ENCODE measurements around the gene SETD4. TPM values are rescaled to one million over a fixed set of nuclear protein-coding genes. Genes with fewer than 3 reads are reported as not detected.
"Not testable (repeated sequence)": the region's sequence is repeated elsewhere in the genome, so short reads cannot be mapped to it uniquely, and the experiment has no call there.

Gene SETD4
- total RNA-seq, 1 donor from 2014 or later: 13.9 TPM

DNA sequence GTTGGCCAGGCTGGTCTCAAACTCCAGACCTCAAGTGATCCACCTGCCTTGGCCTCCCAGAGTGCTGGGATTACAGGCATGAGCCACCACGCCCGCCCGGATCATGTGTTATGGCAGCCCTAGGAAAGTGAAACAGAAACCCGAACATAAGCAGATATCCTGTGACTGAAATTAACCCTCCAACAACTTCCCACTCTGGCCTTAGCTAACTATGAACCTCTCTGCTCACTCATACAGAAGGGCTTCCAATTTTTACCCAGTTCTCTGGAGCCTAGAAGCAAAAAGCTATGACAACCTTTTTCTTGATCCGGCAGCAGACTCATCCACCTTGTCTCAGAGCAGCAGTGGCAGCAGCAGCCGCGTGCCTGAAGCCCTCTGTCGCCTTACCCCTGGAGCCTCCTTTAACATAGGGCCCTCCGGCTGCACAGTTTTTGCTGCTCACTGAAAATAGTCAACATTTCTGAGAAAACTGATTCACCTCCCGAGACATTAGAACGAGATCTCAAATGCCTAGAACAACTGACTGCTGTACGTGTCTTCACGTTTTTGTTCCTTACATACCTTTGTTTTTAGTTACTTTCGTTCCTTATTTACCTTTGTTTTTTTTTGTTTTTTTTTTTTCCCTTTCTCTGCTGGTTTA, 18.8 kb upstream of the SETD4 start:
- peak; percentile 10 for ATAC-seq

DNA sequence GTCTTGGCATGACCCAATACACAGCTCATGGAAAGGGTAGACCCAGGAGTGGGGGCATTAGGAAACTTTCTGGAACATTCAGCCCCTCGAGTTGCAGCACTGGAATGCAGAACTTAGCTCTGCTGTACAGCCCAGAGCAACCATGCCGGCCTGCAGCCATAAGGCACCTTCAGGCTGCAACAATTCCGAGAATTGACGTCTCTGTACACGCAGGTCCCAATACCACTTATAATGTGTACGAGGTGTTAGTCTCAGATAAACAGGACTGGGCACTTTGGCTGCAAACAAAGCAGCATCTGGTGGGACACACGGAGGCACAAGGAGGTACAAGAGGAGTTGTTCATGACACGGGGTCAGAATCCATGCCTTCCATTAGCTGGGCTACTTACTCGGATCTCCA, 17.4 kb upstream of the SETD4 start:
- no peak for ATAC-seq

DNA sequence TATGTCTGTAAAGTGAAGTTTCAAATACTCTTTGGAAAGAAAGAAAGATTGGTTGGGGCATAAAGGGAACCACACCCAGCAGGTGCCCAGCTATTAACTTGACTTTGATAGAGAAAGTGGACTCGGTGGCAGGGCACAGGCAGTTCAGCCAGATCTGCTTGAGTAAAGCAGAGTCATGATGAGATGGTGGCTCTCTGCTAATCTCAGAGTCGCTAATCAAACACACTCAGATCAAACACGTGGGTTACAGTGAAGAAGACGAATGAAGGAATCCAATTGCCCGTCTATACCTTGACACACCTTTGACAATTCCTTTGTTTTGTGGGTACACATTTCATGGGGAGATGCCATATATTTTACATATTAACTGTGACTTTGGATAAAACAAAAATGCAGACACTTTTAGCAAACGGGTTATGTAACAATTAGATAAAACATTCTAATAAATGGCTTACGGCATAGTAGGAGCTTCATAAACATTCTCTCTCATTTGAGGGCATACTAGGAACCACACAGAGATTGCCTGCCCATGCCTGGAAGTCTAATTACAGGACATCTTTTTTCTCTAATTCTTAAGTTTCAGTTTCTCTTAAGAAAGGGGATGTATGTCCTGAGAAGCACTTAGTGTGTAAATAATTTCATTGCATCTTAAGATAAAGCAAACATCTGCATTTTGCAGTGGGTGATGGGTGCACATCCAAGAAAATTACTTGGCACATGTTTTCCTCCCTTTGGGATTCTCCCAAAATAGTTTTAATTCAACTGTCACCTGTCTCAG, 16.7 kb upstream of the SETD4 start:
- peak; percentile 30 for ATAC-seq

DNA sequence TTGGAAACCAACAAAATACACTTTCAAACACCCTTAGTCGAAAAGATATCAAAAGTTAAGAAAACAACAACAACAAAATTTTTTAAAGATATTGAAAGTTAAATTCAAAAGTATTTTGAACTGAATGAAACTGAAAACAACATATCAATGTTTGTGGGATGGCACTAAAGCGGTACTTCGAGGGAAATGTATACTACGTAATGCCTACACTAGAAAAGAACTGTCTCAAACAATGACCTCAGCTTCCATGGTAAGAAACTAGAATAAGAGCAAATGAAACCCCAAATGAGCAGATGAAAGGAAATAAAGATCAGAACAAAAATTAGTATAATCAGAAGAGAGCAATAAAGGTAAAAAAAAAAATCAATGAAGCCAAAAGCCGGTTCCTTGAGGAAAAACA, 15.6 kb upstream of the SETD4 start:
- no peak for ATAC-seq

DNA sequence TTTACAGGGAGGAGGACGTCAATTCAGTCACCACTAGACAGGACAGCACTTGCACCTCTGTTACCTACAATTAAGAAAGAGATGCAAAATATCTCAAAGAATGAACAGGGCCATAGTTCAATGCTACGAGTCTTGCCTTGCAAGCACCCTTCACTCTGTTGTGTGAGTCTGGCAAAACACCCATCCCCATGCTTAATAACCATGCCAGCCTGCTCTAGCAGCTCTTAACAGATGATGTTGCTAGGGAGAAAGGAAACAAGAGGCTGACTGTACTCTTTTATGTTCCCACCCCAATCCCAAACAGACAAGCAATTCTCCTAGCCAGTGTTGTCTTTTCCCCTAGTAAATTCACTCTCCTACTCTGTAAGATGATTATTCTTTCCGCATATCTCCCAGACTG, 14.8 kb upstream of the SETD4 start:
- ATAC-seq: peak; percentile 46

DNA sequence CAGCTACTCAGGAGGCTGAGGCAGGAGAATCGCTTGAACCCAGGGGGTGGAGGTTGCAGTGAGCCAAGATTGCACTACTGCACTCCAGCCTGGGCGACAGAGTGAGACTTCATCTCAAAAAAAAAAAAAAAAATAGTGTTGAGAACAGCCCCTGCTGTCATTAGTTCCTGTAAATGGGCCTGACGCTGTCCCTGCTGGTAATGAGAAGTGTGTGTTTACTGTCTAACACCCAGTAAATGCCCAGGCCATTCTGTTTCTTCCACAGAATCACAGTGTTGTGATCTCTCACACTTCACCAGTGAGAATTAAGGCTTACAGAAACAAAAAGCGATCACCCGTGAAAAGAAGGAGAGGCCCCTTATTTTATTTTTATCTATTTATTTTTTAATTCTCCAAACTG, 13.6 kb upstream of the SETD4 start:
- not testable (repeated sequence) for ATAC-seq

DNA sequence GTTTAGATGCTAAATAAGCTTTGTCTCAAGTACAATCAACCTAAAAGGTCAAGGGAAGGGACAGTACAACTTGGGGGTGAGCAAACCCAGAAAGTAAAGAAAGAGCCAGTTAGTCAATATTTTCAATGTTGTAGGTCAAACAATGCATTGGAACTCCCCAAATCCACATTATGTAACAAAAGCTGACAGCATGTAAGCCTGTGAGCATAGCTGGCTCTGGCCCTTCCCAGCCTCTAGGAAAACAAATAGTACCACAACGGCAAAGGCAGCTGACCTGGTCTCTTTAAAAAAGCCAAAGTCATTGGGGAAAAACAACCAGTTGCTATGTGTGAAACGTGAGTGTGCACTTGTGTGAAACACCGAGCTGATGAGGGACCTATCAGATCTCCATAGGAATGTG, 12.9 kb upstream of the SETD4 start:
- no peak for ATAC-seq

DNA sequence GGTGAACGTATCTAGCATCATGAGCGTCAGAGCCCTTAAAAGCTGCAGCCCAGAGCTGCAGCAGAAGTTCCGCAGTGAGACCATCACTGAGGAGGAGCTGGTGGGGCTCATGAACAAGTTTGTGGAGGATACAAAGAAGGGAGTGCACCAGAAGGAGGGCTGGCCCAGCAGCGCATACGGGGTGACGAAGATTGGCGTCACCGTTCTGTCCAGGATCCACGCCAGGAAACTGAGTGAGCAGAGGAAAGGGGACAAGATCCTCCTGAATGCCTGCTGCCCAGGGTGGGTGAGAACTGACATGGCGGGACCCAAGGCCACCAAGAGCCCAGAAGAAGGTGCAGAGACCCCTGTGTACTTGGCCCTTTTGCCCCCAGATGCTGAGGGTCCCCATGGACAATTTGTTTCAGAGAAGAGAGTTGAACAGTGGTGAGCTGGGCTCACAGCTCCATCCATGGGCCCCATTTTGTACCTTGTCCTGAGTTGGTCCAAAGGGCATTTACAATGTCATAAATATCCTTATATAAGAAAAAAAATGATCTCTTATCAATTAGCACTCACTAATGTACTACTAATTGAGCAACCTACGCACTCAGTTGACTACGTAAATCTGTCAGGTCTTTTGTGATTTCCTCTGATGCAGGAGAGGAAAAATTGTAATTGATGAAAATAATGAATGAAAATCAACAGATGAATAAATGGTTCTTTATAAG, 12.3 kb upstream of the SETD4 start:
- no peak for ATAC-seq

DNA sequence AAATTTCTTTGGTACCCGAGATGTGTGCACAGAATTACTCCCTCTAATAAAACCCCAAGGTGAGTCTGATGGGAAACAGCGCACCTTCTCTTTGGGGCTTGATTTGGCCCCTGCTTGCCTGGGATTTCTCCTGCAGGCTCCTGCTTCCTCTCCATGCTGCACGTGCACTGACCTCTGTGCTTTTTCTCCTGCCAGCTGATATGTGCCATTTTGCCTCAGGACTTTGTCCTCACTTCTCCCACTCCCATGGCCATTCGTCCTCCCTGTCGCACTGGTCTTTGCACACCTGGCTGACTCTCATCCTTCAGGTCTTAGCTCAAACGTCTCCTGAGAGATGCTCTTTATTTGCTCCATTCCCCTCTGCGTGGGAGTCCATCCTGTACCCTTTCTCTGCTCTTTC, 10.7 kb upstream of the SETD4 start:
- no peak for ATAC-seq

DNA sequence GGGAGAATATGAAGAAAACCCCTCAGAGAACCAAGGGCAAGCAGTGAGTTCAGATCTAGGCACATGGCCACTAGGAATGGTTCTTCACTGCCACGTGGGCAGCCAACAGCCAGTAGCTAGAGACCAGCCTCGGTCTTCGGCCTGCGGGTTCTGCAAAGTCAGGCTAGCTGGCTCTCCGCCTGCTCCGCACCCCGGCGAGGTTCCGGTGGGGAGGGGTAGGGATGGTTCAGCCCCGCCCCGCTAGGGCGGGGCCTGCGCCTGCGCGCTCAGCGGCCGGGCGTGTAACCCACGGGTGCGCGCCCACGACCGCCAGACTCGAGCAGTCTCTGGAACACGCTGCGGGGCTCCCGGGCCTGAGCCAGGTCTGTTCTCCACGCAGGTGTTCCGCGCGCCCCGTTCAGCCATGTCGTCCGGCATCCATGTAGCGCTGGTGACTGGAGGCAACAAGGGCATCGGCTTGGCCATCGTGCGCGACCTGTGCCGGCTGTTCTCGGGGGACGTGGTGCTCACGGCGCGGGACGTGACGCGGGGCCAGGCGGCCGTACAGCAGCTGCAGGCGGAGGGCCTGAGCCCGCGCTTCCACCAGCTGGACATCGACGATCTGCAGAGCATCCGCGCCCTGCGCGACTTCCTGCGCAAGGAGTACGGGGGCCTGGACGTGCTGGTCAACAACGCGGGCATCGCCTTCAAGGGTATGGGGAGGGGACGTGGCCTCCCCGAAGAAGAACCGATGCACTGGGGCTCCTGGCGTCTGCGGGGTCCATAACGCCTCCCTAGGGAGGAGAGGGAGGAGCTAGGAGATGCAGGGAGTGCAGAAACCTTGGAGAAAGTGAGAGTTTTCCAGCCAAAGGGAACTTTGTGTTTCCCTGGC, 9.6 kb upstream of the SETD4 start, which contains the start of gene CBR1:
Gene CBR1 (plus strand): TSS at position 312 of the 871 bp plus-strand sequence. CDS start 92 bp downstream, at position 404.
- peak; percentile 96 for ATAC-seq

DNA sequence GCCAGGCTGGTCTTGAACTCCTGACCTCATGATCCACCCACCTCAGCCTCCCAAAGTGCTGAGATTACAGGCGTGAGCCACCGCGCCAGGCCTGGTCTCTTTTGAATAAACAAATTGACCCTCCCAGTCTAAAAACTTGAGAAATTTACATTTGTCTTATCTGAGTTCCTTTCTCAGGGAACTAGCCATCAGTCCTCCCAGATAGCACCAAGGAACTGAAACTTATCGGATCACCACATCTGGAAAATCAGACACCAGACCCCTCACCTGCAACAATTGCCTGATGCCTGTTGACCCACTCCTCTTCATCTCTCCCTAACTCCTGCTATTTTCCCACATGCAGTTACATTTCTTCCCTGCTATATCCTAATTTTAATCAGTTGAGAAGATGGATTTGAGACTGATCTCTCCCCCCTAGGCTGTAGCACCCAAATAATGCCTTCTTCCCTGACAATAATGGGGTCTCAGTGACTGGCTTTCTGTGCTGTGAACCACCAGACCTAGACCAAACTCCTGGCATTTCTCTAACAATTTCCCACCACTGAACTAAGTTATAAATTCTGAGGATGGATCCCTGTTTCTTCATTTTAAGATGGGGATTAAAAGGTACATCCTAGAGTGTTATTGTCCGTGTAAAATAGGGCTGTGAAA, 8.5 kb upstream of the SETD4 start:
- no peak for ATAC-seq

DNA sequence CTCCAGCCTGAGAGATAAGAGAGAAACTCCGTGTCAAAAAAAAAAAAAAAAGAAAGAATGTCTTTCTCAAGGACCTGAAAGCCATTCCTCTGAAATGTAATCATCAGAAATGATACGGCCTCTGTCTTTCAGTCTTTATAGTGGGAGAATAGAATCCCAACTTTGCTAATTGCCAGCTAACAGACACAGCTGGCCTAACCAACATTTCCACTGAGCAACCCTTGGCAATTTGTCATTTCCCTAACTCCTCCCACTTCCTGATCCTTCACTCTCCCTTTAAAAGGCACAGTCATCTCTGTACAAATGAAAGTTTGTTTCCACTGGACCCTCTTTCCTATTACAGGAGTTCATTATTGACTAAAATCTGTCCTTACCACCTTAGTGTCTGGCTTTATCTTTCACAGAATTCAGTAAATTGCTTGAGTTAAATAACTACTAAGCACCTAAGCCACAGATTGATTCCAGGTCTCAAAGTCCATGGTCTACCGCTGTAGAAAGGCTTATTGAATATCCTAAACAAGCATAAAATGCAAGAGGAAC, 5.2 kb upstream of the SETD4 start:
- ATAC-seq: peak; percentile 25

DNA sequence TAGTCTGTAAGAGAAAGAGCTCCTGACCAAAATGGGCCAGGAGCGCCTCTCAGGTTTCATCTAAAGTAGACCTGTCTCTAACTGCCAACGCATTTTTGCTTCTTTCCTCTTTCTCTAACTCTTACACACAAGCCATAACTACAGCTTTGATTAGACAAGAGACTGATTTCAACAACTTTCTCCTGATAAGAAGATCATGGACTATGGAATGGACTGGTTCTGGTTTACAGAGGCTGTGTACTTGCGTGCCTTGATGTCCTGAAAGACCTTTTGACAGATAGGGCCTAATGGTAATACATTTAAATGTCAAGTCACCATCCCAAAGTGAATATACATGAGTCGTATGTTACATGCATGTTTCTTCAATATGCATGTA, 3.7 kb upstream of the SETD4 start:
- ATAC-seq: no peak

DNA sequence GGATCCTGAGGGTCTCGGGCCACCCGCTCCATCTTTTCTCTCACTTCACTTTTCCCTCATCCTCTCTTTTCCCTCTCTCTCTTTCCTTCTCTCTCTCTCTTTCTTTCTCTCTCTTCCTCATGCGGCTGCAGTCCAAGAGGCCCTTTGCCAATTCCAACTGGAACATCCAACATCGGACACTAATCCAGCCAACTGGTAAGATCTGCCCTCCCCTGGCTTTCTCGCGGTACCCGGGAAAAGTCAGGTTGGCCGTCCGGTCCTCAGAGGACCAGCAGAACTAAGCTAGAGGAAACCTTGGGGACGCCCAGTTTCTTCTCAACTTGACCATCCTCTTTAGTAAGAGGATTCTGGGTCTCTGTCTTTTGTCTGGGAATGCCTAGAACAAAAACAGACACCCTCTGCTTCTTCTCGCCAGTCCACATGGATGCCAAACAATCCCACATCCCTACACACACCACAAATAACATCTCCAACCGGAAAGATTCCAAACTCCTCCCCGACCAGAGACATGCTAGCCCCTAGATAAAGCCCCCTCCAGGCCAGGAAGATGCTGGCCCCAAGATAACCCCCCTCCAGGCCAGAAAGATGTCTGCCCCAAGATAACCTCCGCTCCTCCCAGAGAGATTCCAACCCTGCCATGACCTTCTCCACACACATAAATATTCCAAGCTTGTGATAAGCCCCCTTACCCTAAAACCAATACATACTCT, 3.2 kb upstream of the SETD4 start:
- ATAC-seq: no peak

DNA sequence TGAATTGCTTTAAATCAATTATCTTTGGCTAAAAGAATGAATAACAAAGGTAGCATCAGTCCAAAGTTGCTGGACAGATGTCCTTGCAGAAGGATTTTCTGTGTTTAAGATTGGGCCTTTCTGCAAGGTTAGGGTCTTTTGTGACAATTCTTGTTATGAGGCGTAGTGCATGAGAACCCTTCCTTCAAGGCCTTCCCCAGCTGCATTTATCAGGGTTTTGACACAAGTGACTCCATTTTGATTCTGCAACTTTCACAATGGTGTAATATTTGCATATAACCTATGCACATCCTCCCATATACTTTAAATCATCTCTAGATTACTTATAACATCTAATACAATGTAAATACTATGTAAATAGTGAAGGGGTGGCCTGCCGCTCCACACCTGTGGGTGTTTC, 1.1 kb upstream of the SETD4 start:
- ATAC-seq: no peak

DNA sequence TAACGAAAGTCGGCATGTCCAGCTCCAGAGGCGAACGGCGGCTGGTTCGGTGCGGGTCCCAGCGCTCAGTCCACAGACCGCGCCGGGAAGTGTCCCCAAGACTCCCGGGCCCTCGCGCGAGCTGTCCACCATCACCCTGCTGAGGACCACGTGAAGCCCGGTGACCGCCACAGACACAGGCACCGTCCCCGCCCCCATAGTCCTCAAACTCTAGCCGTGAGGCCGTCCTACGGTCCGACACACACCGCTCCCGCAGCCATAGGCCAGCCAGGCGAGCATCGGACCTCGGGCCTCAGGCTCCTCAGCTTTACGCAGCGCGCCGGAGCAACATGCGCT, 535 bp downstream of the SETD4 start:
- peak; percentile 54 for ATAC-seq

DNA sequence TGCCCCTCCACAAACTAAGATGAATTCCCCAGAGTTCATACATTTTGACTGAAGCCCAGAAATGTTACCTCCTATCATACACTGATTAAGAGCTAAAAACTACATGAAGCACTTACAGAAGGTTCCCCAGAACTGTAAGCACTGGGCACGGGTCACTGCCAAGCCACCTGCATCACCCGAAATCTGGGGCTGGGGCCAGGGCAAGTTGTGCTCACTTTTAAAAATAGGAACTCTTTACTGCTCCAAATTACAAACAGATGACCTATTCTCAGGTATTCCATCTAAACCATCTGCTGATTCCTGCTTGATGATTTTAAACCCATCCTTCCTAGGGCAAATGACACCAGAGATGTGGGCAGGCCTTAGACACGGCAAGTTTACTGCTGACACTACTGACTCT, 4.8 kb downstream of the SETD4 start:
- no peak for ATAC-seq

DNA sequence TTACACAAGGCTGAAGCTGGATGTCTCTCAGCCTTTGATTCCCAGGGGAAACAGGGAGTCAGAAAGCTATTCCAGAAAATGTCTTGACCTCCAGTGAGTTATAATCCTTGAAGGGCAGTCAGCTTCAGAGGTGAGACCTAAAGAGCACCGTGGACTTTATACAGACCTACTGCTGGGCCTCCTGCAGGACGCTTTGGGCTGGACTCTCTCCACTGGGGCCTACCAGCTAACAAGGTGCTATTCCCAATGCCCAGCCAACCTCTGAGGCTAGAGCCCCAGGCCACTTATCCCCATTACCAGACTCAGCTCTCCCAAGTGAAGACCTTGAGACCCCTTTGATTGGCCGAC, 6.6 kb downstream of the SETD4 start:
- no peak for ATAC-seq

DNA sequence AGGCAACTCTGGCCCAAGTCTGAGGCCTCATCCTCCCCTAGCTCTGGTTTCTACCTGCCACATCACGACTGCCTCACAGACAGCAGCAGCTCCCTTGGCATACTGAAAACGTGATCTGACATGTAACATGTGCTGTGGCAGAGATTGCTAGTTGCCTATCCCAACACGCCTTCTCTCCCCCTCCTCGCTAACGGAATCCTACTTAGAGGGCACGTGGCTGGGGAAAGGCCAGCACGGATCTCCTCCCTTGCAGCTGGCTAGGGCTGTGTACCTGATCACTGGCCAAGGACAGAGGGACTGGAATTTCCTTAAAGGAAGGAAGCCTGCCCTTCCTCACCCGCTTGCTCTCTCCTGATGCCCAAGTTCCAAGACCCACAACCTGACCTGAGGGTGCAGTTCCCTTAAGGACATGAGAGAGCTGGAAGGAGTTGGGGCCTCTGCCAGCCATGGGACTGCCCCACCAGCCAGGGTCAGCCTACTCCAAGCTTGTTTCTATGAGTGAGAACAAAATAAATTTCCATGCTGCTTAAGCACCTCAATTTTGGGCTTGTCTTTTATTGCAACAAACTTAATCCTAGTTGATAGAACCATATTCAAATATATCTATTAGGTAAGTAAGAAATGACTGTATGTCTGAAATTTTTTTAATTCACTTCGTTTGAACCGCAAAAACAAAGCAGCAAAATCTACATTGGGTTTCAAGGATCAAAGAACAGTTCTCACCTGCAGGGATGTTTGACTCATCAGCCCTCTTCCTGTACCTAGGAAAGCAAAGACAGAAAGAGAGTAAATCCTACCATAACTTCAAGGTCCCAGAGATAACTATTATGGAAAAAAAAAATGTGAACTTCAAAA, 7.2 kb downstream of the SETD4 start:
- peak; percentile 81 for ATAC-seq

DNA sequence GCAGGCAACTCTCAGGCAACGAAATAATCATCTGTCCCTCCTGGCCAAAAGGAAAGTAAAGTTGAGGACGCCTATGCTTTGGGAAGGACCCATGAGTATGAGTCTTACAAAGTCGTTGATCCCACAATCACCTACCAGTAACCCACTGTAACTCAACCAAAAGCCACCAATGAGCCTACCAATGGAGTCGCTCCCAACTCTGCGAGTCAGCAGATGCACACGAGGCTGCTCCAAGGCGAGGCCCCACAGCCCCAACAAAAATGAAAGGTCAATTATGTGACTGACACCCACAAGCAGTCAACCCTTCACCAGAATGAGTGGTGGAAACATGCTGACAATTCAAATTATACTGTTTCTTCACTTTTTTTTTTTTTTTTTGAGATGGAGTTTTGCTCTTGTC, 12.0 kb downstream of the SETD4 start:
- no peak for ATAC-seq

DNA sequence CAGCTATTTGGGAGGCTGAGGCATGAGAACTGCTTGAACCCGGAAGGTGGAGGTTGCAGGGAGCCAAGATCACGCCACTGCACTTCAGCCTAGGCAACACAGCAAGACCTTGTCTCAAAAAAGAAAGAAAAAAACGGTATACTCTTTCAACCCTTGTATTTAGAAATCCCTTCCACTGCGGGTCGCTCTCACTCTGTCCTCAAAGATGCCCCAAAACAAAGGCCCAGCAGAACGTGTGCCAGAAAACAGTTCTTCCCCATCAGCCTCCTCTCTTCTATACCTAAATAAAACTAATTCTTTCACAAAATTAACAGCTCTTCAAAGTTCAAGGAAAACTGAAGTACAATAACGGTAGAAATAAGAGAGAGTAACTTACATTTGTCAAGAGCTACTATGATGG, 13.2 kb downstream of the SETD4 start:
- ATAC-seq: no peak
